Progenitor cell of endocrine pancreas (in vitro differentiated cells): ENCODE results near the gene DZIP1. TPM values are rescaled to one million over a fixed set of nuclear protein-coding genes. Genes with fewer than 3 reads are reported as not detected.

ENCODE experiments used
- DNase-seq: peaks from one replicate; pipeline ENCODE4 v3.0.0; 2021; ENCODE audit warnings: low spot score; ENCODE audit not compliant: unreplicated experiment
- H3K27ac Mint-ChIP-seq: 2 replicates; pipeline ENCODE4 v1.8.0; 2021; ENCODE audit warnings: mild to moderate bottlenecking, moderate library complexity, mixed read lengths
- H3K27me3 Mint-ChIP-seq: 2 replicates; pipeline ENCODE4 v1.8.0; 2021; ENCODE audit warnings: mixed read lengths
- H3K36me3 Mint-ChIP-seq: 2 replicates; pipeline ENCODE4 v1.8.0; 2022; ENCODE audit warnings: mixed read lengths; ENCODE audit not compliant: insufficient read depth
- H3K4me1 Mint-ChIP-seq: 2 replicates; pipeline ENCODE4 v1.8.0; 2021; ENCODE audit warnings: low read depth, mixed read lengths
- H3K4me3 Mint-ChIP-seq: 2 replicates; pipeline ENCODE4 v1.8.0; 2021; ENCODE audit warnings: low read depth, mild to moderate bottlenecking, moderate library complexity, mixed read lengths
- H3K9me3 Mint-ChIP-seq: 2 replicates; pipeline ENCODE4 v1.8.0; 2021; ENCODE audit warnings: low read depth, mixed read lengths
- total RNA-seq: library from RNA; stranded (reverse); gene quantifications from 2 replicates; pipeline ENCODE4 v1.2.1, GENCODE V29; 2021
- TF ChIP-seq, protein P1 (sequence below): fragments of 200-600 bp; sonication (generic); IDR thresholded peaks from one replicate; pipeline ENCODE4 v1.5.0; 2021; ENCODE audit warnings: antibody characterized with exemption, mild to moderate bottlenecking; ENCODE audit not compliant: unreplicated experiment

The DZIP1 gene
- total RNA-seq, 1 donor from 2014 or later, result 35.4 TPM

DNA sequence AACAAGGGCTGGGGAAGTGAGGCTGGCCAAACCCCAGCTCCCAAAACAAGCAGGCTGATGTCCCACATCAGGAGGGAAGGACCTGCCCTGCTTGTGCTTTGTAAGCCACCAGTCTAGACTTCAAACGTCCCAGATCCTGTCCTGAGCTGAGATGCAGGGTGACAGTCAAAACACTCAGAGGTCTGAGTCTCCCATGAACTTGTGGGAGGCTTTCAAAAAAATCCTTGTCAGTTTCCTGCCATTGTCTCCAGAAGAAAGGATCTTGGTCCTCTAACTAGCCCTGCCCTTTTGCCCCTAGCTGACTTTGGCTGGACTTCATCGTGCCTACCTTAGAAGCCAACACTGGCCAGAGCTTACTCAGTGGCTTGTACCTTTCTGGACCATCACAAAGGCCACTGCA, 43.3 kb downstream of the DZIP1 start:
- H3K9me3 Mint-ChIP-seq, result no peaks in the 10 kb centered on the region
- TF ChIP-seq, protein P1, sequence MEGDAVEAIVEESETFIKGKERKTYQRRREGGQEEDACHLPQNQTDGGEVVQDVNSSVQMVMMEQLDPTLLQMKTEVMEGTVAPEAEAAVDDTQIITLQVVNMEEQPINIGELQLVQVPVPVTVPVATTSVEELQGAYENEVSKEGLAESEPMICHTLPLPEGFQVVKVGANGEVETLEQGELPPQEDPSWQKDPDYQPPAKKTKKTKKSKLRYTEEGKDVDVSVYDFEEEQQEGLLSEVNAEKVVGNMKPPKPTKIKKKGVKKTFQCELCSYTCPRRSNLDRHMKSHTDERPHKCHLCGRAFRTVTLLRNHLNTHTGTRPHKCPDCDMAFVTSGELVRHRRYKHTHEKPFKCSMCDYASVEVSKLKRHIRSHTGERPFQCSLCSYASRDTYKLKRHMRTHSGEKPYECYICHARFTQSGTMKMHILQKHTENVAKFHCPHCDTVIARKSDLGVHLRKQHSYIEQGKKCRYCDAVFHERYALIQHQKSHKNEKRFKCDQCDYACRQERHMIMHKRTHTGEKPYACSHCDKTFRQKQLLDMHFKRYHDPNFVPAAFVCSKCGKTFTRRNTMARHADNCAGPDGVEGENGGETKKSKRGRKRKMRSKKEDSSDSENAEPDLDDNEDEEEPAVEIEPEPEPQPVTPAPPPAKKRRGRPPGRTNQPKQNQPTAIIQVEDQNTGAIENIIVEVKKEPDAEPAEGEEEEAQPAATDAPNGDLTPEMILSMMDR, result no peak
- H3K4me3 Mint-ChIP-seq, result no peak overlapping the region
- H3K27me3 Mint-ChIP-seq, result no peaks in the 10 kb centered on the region
- peaks cover 16% of the 10 kb centered on the region for H3K4me1 Mint-ChIP-seq
- peaks cover 24% of the 10 kb centered on the region for H3K36me3 Mint-ChIP-seq
- DNase-seq, result no peak
- no peak overlapping the region for H3K27ac Mint-ChIP-seq

DNA sequence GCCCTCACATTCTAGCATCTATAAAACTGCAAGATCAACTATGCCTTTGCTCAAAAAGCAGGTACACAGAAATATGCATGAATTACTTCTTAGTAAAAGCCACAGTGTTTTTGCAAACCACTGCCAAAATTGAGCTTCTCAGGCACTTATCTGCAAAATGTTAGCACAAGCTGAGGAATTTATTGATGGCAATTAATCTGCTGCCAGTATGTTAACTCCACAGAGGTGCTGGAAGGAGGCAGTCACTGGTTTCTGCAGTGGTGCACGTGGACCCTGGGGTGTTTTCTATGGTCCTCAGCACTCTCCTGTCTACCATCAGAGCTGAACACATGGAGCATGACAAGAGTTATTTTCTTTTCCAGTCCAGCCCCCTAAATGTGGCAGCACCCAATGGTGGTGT, 47.8 kb downstream of the DZIP1 start:
- Mint-ChIP-seq H3K27me3 (no peaks in the 10 kb centered on the region), H3K36me3 (peaks cover 9% of the 10 kb centered on the region), H3K27ac (peak overlapping the region; percentile 80), H3K9me3 (no peaks in the 10 kb centered on the region), H3K4me3 (no peak overlapping the region), H3K4me1 (peaks cover 39% of the 10 kb centered on the region)
- TF ChIP-seq, protein P1, result no peak
- DNase-seq, result no peak

DNA sequence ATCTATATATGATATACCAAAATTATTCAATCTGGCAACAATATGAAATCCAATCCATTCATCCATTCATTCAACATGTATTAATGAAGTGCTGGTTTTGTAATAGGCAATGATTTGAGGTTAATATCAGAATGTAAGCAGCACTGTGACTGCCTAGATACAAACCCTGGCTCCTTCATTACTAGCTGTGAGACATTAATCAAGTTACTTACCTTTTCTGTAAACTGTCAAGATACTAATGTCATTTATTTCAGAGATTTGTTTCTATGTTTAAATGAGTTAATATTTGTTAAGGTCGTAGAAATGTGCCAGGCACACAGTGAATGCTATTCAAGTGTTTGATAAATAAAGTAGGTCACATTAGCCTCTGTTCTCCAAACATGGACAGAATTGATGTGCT, 51.0 kb downstream of the DZIP1 start:
- Mint-ChIP-seq H3K4me3 (no peak overlapping the region), H3K27ac (no peak overlapping the region), H3K4me1 (peaks cover 39% of the 10 kb centered on the region), H3K27me3 (no peaks in the 10 kb centered on the region), H3K9me3 (no peaks in the 10 kb centered on the region), H3K36me3 (peaks cover 26% of the 10 kb centered on the region)
- TF ChIP-seq, protein P1, result no peak
- DNase-seq, result no peak

DNA sequence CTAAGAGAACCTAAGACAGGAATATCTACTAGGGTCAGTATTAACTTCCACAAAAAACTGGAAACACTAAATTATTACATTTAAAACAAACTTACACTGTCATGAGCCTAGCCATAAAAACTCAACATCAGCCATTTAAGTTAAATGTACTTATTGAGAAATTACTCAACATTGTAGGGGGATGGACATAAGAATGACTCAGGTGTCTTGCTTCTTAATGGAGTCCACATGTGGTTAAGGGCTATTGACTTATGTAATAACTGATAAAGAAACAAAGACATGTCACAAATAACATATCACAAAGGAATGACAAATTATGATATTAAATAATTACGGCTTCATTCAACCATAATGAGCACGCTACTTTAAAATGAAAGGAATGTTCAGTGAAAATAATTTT, 55.8 kb downstream of the DZIP1 start:
- Mint-ChIP-seq H3K9me3 (no peaks in the 10 kb centered on the region), H3K4me3 (no peak overlapping the region), H3K27me3 (no peaks in the 10 kb centered on the region), H3K36me3 (peaks cover 42% of the 10 kb centered on the region), H3K27ac (no peak overlapping the region), H3K4me1 (peaks cover 4% of the 10 kb centered on the region)
- DNase-seq, result no peak
- TF ChIP-seq, protein P1, result no peak

DNA sequence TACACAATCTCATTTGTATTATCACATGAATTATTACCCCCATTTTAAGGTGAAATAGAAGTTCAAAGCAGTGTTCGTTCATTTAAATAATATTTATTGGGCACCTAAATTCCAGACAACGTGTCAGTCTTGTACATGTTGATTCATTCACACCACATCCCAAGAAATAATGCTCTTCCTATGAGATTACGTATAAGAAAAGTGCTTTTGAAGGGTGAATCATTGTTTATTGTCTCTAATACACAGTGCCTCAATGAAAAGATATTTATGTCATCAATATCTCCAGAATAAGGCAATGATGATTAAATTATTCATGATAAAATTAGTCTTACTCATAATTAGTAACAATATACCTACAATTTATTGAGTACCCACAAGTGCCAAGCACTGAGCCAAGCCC, 56.4 kb downstream of the DZIP1 start:
- Mint-ChIP-seq H3K36me3 (peaks cover 42% of the 10 kb centered on the region), H3K27me3 (no peaks in the 10 kb centered on the region), H3K4me1 (no peaks in the 10 kb centered on the region), H3K27ac (no peak overlapping the region), H3K4me3 (no peak overlapping the region), H3K9me3 (no peaks in the 10 kb centered on the region)
- no peak for DNase-seq
- TF ChIP-seq, protein P1, result no peak
